GM19452 (cell line): Measurements from ENCODE around the gene CEACAM16.
A peak's percentile ranks its signal among the peaks of the same experiment; 100 is the strongest.
"Not testable (repeated sequence)": the region's sequence is repeated elsewhere in the genome, so short reads cannot be mapped to it uniquely, and the experiment has no call there.

Experiments used
- ATAC-seq: cut with Tn5 transposase; IDR thresholded peaks from one replicate; pipeline ENCODE4 v1.9.1; 2021; ENCODE audit not compliant: unreplicated experiment

Gene CEACAM16

GRCh38 chr19:44677019-44677811, 21.7 kb upstream of the CEACAM16 start:
- ATAC-seq, result no peak

DNA sequence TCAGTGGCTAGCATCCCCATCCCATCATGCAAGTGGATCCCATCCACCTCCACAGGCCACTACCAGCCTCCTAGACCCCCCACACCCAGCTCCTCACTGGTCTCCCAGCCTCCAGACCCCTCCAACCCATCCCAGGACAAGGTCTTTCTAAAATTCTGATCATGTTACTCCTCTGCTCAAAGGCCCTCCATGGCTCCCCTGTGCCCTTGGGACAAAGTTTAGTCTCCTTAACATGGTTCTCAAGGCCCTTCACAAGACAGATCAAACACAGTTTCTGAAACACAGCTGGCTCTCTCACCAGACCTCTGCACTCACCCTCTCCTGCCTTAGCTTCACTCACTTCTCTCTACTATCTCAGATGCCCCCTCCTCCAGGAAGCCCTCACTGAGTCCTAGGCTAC, 18.4 kb upstream of the CEACAM16 start:
- no peak for ATAC-seq

GRCh38 chr19:44681992-44682790, 16.8 kb upstream of the CEACAM16 start:
- no peak for ATAC-seq

- ATAC-seq, result no peak
Measured at GRCh38 chr19:44682807-44683206, 16.1 kb upstream of the CEACAM16 start.

DNA sequence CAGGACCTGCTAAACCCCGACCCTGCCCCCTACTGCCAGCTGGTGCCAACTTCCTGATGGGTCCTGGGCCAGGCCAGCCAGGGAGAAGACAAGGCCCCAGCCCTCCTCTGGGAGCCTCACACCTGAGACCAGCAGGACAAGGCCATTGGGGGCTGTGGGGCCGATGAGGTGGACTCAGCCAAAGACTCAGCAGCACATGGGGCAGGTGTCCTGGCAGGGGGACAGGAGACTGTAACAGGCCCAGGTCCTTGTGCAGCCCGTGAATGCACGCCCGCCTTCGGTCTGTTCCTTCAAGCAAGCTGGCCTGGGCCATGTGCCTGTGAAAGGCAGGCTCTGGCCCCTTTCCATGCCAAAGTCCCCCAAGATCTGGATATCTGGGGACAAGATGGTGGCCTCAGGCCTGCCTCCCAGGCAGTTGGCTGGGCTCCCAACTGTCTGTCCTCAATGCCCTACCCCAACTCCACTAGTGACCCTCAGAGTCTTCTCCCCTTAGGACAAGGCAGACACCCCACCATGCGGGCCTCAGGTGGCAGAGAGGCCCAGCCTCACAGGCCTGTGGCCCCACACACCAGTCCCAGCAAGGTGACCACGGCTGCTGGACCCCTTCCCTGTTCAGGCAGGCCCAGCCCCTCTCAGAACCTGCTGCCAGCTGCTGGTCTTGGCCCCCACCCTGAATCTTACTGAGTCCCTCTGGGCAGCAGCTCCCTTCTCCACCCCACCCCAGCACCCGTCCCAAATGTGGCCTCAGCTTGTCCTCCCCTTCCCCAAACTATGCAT, 15.3 kb upstream of the CEACAM16 start:
- no peak for ATAC-seq

- ATAC-seq, result not testable (repeated sequence)
Measured at GRCh38 chr19:44684396-44684795, 14.6 kb upstream of the CEACAM16 start.

DNA sequence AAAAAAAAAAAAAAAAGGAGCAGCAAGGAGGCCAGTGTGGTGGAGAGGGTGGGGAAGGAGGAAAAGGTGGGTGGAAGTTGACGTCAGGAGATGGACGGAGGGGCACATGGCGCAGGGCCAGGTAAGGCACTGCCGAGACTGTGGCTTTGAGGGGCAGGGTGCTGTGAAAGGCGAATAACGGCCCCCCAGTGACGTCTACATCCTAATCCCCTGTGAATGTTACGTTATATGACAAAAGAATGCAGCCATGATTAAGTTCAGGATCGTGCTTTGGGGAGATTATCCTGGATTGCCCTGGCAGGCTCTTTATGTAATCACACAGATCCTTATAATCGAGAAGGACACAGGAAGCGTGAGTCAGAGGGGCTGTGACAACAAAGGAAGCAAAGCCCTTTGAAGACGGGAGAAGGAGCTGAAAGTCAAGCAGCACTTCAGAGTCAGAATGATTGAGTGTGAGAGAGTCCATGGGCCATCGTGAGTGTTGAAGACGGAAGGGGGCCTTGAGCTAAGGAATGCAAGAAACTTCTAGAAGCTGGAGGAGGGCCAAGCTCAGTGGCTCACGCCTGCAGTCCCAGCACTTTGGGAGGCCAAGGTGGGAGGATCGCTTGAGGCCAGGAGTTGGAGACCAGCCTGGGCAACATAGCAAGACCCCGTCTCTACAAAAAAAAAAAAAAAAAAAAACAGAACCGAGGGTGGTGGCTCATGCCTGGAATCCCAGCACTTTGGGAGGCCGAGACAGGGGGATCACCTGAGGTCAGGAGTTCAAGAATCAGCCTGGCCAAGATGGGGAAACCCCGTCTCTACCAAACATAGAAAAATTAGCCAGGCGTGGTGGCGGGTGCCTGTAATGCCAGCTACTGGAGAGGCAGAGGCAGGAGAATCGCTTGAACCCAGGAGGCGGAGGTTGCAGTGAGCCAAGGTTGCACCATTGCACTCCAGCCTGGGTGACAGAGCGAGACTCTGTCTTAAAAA, 13.8 kb upstream of the CEACAM16 start:
- ATAC-seq, result no peak

- no peak for ATAC-seq
Measured at GRCh38 chr19:44685877-44686276, 13.1 kb upstream of the CEACAM16 start.

DNA sequence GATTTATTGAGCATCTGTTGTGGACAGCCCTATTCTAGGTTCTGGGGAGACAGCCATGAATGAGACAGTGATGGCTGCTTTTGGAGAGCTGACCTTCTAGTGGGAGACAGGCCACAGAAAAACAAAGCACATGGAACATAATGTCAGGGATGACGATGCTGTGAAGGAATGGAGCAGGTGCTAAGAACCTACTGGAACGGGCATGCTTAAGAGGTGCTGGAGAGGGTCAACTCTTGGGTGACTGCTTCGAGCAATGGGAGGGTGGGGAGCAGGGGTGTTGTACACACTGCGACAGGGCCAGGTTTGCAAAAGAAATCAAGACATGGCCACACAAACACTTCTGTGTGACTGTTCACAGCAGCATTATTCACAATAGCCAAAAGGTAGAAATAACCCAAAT, 12.1 kb upstream of the CEACAM16 start:
- ATAC-seq, result no peak

DNA sequence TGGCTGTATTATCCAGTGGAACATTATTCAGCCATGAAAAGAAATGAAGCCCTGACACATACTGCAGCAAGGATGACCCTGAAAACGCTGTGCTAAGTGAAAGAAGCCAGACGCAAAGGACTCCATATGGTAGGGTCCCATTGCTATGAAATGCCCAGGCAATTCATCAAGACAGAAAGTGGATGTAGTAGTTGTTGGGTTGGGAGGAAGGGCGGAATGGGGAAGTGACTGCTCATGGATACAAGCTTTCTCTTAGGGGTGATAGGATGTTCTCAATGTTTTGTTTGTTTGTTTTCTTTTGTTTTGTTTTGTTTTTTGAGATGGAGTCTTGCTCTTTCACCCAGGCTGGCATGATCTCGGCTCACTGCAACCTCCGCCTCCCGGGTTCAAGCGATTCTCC, 11.1 kb upstream of the CEACAM16 start:
- no peak for ATAC-seq

DNA sequence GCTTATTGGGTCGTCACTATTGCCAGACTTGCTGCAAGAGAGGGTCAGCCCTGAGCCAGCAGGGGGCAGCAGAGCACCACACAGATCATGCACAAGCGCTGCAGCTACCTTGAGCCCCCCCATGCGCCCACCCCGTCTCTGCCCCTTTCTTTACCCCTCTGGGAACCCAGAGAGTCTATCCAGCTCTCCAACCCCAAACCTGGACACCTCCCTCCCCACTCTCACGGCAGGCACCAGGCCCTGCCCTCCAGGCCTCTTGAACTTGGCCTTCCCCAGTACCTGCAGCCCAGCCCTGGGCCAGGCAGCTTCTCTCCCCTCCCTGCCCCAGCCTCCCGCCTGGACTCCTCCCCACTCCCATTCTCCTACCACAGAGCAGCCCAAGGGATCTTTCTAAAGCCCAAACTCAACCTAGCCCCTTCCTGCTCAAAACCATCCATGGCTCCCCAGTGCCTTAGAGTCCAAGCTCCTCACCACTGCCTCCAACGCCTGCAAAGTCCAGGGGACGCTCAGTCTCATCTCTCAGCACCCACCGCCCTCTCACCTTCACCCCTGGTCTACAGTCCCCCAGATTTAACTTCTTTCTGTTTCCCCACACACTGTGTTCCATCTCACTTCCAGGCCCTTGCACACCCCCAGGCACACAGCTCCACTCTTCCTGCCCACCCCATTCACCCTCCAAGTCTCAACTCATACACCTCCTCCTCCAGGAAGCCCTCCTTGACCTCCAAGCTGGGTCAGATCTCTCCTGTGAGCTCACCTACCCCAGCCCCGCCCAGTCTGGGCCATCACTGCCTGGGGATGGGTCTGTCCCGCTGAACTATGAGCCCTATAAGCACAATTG, 9.4 kb upstream of the CEACAM16 start:
- no peak for ATAC-seq

GRCh38 chr19:44690131-44690440, 8.9 kb upstream of the CEACAM16 start:
- ATAC-seq, result no peak

DNA sequence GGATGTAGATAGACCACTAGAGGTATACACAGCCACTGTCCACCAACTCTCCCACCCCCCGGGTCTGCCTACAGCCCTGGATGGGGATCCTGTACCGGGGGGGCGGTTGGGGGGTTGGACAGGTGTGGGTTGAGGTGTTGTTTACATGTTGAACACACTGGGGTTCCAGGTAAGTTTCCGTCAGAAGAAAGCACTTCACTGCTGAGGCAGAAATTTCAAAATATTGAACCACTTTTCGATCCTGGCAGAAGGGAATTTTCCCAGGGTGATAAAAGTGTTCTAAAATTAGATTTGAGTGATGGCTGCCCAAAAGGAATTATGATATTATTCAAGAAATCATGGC, 6.6 kb upstream of the CEACAM16 start:
- ATAC-seq, result peak; percentile 14

- ATAC-seq, result no peak
Measured at GRCh38 chr19:44694184-44694579, 4.8 kb upstream of the CEACAM16 start.

DNA sequence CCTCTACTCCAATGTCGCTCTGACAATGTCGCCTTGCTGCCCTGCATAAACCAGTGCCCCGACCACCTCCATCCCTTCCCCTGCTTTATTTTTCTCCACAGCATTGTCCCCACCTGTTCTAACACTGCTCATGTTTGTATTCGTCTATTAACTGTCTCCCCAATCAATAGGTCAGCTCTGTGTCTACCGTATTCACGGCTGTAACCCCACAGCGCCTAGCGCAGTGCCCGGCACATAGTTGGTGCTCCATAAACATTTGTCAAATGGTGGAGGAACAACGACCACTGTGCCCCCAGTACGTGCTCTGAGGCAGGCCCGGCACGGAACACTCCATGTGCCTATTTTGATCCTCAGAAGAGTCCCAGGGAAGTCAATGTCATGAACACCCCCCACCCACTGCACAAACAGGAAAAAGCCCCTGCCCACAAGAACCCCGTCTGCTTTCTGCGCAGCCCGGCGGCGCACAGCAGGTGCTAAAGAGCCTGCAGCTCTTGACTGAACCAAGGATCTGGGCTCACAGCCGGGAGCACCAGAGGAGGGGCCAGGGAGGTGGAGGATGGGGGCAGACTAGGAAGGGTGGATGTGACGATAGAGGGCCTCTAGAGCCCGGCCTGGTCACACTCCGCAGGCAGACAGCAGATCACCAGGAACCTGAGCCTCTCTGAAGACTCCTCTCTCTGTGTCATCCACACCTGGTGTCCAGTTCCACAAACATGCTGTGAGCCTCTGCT, 1.8 kb upstream of the CEACAM16 start:
- ATAC-seq, result no peak

DNA sequence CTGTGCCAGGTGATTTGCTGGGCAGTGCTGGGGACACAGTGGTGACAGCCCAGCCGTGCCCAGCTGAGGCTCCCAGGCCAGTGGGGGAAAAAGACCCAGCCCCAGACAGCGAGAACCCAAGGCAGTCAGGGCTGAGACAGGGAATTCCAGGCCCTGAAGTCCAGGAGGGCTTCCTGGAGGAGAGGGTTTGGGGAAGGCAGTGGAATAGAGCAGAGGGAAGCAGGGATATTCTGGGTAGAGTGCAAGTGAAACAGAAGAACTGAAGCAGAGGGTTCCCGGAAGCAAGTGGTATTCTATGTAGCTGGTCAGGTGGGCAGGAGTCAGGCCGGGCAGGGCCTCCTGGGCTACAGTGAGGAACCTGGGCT, 1.3 kb upstream of the CEACAM16 start:
- ATAC-seq, result no peak

DNA sequence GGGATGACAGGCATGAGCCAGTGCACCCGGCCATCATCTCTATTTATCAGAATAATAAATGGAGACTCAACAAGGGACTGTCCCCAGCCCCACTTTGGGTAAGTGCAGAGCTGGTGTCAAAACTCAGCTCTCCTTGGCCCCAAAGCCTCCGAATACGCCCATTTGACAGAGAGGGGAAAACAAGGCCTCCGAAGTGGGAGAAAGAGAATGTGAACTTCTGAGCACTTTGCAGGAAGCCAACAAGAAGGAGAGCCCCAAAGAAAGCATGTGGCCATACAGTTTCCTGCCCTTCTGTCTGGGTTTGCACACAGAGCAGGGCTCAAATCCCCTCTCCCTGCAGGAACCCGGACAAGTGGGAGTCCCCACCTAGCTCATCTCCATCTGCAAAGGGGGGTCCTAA, 1.6 kb downstream of the CEACAM16 start:
- no peak for ATAC-seq

- no peak for ATAC-seq
Measured at GRCh38 chr19:44701228-44701627, 2.3 kb downstream of the CEACAM16 start.

GRCh38 chr19:44702551-44703176, 3.7 kb downstream of the CEACAM16 start:
- ATAC-seq, result no peak
